ENCODE data around the gene IFIT1.
A peak's percentile ranks its signal among the peaks of the same experiment; 100 is the strongest.
"Not testable (repeated sequence)": the region's sequence is repeated elsewhere in the genome, so short reads cannot be mapped to it uniquely, and the experiment has no call there.

IFIT1 gene

GRCh38 chr10:89367529-89367928 is 24.9 kb upstream of the IFIT1 start:
- peak in 1 of 2 donors; percentile 61 for DNase-seq

GRCh38 chr10:89368129-89368528 is 24.3 kb upstream of the IFIT1 start:
- no peak for DNase-seq

DNA sequence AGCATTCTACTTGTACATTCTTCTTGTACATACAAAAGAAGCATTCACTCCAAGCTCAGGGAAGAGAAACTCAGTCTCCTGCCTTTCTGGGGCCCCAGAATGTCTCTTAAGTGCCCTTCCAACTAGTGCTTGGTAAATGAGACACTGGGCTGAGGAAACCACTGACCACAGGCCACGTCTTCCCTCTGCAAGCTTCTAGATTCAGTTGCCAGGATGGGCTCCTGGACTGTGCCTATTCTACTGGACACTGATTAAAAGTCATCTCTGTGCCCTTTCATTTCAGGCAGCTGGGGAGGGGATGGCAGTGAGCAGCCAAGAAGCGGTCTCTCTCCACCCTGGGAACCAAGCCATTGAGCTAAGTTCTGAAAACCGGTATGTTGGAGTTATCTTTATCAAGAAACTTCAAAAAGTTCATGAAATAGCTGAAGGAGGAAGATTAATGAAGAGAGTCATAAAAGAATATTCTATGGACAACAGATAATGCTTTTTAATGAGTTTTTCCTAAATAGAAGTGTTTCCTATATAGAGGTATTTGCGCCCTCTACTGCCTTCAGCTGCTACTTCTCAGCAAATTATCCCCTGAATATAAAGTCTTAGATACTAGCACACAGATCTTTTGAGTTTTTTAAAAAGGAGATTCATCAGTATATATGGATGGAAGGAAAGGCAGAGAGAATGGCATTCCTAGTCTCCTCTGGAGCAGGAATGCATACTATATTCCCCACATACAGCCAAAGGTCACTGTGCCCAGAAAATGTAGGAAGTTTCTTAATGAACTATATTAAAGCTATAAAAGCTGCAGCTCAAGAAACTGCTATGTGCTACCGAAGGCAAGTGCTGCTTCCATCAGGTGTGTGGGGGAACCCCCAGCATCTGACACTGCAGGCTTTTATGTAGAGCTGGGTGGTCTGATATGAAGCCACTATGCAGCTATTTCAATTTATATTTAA is 23.0 kb upstream of the IFIT1 start:
- peak in 1 of 2 donors; percentile 47 for DNase-seq

DNA sequence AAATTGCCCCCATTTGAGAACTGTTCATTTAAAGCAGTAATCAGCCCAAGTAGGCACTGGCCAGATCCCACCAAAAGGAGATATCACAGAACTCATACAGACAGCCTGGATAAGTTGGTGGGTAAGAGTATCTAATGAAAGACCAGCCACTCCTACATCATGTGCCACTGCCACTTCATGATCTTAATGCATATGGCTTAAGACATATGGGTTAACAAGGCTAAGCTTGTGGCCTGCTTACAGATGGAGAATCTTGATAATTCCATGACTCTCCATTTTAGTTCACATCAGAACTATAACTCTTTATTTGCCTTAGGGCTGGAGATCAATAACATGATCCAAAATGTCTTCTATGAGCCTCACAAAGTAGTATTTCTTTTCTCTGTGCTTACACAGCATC is 21.3 kb upstream of the IFIT1 start:
- DNase-seq: no peak

- DNase-seq: no peak
Measured at GRCh38 chr10:89371987-89372386, 20.4 kb upstream of the IFIT1 start.

GRCh38 chr10:89373916-89374711 is 18.3 kb upstream of the IFIT1 start:
- DNase-seq: no peak

GRCh38 chr10:89374713-89375141 is 17.7 kb upstream of the IFIT1 start:
- no peak for DNase-seq

DNA sequence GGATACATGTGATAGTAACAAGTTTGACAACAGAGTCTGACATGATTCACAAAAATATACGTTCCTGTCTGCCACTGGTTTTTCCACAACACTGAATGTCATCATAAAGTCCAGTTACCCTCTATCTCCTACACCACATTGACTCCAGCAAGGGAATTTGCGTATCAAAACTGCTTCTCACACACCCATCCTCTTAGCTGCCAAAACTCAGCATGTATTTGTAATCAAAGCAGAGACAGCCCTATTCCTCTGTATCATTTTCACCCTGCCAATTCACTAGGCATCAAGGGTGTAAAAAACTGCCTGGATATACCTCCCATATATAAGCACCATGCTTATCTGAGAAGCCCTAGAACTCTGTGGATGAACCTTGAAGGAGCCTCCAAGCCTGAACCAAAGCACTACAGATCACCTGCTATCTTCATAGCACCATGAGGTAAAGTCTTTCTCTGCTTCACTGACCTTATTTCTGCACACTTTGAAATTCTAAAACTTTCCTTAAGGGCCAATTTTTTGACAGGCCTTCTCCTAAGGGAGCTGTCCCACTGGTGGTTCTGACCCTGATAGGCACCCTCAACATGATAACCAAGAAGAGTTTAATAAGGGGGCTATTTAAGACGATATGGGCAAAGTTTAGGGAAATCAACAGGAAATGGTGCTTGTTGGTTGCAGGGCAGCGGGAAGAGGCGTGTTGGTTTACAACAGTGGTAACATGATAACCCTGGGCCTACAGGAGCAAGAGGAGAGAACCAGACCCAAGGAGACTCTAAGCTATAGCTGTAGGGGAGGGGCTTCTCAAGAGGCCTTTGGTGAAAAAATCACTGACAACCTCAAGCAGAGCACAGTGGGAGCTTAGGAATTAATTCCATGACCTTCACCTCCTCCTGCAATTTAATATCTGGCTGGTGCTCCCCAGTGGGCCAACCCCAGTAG is 14.5 kb upstream of the IFIT1 start, which contains the start of gene IFIT1B:
IFIT1B (plus strand) TSS at position 352 of the 933 bp plus-strand sequence; CDS start at position 432, 80 bp downstream.
- DNase-seq: no peak

GRCh38 chr10:89379103-89379502 is 13.3 kb upstream of the IFIT1 start:
- no peak for DNase-seq

GRCh38 chr10:89382757-89383156 is 9.7 kb upstream of the IFIT1 start:
- DNase-seq: no peak

DNA sequence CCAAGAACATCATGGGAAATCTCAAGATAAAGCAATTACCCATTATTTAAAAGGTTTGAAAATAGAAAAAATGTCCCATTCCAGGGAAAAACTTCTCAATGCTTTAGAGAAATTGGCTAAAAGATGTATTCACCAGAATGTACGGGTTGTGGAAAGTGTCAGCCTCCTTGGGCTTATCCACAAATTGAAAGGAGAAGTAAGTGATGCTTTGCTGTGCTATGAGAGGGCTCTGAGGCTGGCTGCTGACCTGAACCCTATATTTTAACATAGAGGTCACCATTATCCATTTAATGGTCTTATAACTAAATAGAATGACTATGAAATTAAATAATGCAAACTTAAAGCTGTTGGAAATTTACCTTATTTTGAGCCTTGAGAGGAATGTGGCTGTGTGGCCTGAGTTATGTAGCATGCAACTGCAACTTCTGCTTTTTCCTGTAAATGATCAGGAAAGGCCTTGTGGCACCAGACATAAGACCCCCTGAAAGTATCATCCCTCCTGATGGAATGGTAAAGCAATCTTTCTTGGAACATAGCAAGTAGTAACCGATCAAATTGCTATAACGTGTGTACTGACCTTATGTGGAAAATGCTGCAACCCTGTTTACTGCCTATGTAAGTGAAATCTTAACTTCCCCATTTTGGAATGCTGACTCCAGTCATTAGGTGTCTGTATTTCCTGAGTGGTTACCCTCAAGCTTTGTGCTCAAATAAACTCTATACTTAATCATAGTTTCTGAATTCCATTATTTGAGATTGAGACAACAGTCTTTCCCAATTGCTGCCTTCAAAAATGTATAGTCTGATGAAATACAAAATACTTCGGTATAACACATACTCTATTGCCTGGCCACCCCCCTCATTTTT is 7.7 kb upstream of the IFIT1 start:
- no peak for DNase-seq

DNA sequence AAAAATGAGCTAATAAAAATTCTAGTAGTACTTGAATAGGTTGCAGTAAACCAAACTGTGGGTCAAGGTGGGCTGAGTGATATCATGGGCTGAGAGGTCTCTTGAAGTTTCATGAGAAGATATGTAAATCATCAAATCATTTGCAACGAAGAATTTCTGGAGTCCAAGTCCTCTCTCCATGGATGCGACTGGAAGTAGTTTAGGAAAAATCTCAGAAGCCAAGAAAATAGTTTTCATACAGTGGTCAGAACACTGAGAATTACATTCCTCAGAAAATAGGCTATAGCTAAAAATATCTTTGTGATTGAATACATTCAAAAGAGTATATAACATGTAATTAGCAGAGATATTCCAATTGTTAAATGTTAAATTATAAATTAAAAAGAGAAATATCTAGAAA is 3.6 kb upstream of the IFIT1 start:
- no peak for DNase-seq

- DNase-seq: peak in 1 of 2 donors; percentile 54
Measured at GRCh38 chr10:89389254-89389653, 3.2 kb upstream of the IFIT1 start.

DNA sequence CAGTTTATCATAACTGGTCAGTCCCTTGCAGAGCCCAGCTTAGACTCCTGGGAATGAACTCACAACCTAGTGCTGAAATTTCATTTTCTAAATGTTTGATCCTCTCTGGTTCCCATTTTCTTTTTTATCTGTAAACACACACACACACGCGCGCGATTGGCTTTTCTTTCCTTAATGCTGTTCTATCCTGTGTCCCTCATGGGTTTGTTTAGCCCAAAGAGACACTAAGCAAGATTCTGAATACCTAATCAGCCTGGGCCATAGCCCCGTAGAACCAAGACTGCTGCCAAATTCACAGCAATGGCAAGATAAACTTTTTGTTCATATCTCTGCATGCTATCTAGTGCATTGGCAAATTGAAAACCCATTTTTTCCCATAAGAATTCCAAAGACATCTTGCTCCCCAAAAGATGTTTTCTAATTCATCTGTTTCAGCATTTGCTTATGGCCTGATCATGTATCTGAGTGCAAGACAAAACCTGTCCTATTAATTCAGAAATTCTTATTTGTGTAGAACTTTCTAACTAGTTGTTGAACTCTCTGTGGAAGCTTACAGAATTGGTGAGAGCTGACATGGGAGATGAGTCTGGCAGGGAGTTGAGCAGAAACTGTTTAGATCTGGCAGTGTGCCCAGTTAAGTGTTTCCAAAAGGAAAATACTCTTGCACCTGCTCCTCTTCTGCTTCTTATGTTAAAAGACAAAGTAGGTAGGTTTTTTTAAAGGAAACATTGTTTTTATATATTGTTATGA is 1.8 kb upstream of the IFIT1 start:
- no peak for DNase-seq

GRCh38 chr10:89391226-89391576 is 1.2 kb upstream of the IFIT1 start:
- not testable (repeated sequence) for DNase-seq

DNA sequence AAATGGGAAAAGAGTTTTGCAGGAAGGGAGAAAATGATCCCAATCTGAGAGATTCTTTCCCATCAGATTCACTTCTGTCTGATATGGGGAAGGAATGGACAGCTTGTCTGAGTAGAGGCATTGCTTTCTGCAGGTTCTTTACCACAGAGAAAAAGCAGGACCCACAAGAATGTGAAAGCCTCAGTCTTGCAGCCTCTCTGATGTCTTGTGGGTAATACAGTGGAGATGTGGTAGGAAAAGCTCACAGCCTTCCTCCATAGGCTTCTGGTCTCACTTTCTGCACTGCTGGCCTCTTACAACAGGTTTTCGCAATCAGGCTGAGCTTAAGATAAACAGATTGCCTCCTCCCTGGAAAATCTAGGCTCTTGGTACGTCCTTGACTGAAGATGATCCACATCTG is 551 bp downstream of the IFIT1 start:
- DNase-seq: peak; percentile 25 to 54

- DNase-seq: no peak
Measured at GRCh38 chr10:89393898-89394297, 1.5 kb downstream of the IFIT1 start.

DNA sequence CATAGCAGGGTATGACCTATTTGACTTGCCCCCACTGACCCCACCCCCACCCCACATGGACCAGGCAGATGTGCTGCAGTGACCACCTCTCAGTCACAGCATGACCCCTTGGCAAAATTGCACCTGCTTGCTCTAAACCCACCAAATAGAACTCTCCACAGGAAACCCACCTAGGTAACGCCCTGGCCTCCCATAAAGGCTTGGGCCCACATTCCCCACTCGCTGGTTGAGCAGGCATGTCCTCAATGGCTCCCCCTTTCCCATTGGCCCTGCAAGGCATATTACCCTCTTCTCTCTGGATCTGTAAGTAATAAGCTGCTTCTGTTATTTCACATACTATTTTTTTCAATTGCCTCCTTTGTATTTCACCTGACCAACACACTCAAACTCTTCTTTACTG is 2.7 kb downstream of the IFIT1 start:
- DNase-seq: no peak

GRCh38 chr10:89398003-89398749 is 5.8 kb downstream of the IFIT1 start:
- no peak for DNase-seq

GRCh38 chr10:89399956-89400355 is 7.5 kb downstream of the IFIT1 start:
- DNase-seq: no peak

Measured in CD4-positive, alpha-beta T cell treated with Interferon alpha-2 for 1 hour (primary cell).